Measurements from ENCODE around the gene SUMF1. TPM values are rescaled to one million over a fixed set of nuclear protein-coding genes. Genes with fewer than 3 reads are reported as not detected.
"Not testable (repeated sequence)": the region's sequence is repeated elsewhere in the genome, so short reads cannot be mapped to it uniquely, and the experiment has no call there.

The SUMF1 gene
- total RNA-seq, 1 donor from 2014 or later = 27.1 TPM

DNA sequence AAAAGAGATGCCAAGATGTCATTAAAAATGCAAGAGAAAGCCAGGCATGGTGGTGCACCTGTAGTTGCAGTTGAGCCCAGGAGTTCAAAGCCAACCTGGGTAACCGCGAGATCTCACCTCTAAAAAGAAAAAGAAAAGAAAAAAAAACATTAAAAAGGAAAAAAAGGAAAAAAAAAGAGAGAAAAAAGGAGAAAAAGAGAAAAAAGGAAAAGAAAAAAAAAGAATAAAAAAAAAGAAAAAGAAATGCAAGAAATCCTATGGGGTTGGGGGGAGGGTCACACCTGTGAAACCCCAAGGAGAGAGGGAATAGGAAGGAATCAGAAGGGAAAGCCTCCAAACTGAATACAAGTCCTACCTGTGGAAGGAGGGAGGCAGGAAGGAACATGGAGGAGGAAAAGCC, 5.2 kb upstream of the SUMF1 start:
- DNase-seq (ENCODE audit: low spot score) (no peak), ATAC-seq (no peak)
- intact Hi-C loops (cut with DNase I) = no loop called here

GRCh38 chr3:4471907-4472306, 4.8 kb upstream of the SUMF1 start:
- DNase-seq (ENCODE audit: low spot score) (no peak), ATAC-seq (no peak)
- intact Hi-C loops (cut with DNase I) = no loop called here

DNA sequence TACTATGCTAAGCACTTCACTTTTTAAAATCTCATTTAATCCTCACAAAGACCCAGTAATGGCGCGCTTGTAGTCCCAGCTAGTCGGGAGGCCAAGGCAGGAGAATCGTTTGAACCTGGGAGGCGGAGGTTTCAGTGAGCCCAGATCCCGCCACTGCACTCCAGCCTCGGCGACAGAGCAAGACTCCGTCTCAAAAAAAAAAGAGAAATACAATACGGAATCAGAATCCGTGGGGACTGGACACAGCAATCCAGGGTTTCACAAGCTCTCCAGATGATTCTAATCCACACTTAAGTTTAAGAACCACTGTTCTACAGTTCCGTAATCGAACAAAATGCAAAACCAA, 426 bp upstream of the SUMF1 start:
- intact Hi-C loops (cut with DNase I) = no loop called here
- DNase-seq (ENCODE audit: low spot score) = no peak
- ATAC-seq = no peak

DNA sequence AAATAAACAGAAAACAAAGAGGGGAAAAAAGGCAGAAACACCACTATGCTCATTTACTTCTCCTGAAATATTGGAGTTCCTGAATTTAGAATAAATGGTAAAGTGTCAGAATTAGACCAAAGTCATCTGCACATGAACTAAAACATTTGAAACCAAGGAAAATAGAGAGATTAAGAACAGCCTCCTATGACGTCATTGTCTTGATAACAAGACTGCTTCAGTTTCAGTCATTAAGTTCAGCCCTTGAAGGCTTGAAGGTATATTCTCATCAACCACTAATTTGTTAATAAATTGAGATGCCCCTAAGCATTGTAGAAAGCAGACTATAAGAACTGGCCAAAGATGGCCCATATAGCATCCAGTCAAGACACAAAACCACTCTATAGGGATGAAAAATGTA, 2.5 kb downstream of the SUMF1 start:
- intact Hi-C loops (cut with DNase I) = no loop called here
- no peak for ATAC-seq
- DNase-seq (ENCODE audit: low spot score) = no peak

DNA sequence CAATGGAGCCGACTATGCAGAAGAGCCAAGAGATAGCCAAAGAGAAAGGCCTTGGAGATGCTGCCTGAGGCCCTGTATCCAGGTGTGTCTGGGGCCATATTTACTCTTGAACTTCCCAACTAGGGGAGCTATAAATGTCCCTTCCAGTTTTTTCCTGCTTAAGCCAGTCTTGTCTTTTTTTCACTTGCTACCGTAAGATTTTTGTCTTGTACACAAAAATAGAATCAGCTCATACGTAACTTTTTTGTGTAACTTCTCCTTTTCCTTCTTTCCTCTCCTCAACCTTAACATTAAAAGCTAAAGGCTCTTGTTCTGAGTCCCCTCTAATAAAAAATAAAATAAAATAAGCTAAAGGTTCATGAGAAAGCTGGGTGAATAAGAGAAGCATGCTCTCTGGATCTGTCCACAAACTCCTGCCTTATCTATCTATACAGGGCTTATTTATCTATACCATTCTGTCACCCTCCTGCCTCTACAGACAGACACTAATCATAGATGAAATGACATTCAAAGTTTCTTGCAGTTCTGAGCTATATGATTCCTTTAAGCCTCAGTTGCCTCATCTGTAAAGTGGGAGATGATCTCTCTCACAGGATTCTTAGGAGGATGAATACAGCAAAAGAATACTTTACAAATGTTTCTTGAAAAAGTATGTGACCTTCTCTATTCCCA, 4.6 kb downstream of the SUMF1 start:
- DNase-seq (ENCODE audit: low spot score) (no peak), ATAC-seq (no peak)
- intact Hi-C loops (cut with DNase I) = no loop called here

DNA sequence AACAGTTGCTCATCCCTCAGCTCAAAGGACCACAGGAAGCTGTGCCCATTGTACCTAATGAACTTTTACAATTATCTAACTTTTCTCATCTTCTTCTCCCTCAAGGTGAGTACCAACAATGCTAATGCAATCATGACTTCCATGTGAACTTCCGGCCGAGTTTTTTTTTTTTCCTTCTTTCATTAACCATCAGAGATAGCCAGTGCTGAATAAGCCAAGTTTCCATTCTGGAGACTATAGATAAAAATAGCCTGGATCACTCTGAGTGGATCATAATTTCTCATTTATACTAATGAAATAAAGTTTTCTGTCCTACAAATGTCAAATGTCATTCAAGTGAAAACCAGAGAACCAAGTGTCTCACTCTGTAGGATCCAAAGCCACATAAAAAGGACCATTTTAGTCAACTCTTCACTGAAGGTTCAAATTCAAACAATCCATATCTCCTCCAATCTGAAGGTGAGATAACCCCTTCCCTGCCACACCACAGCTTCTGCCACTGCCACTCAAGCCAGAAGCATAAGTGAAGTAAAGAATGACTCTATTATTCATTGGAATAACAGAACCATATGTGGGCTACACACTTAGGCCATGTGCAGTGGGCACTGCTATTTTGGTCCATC, 5.5 kb downstream of the SUMF1 start:
- intact Hi-C loops (cut with DNase I) = no loop called here
- DNase-seq (ENCODE audit: low spot score) (no peak), ATAC-seq (no peak)

DNA sequence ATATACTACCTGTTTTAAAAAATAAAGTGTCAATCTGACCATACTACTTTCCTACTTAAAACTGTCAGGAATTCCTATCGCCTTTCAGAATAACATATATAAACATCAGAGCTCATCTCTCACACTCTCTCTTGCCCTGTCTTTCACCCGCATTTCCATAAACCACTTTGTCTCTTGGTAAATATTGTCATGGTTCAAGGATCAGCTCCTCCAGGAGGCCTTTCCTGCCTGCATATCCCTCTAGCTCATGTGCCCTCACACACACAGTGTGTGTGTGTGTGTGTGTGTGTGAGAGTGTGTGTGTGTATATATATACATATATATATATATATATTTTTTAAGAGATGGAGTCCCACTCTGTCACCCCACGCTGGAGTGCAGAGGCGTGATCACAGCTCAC, 6.7 kb downstream of the SUMF1 start:
- DNase-seq (ENCODE audit: low spot score) (no peak), ATAC-seq (no peak)
- intact Hi-C loops (cut with DNase I) = no loop called here

DNA sequence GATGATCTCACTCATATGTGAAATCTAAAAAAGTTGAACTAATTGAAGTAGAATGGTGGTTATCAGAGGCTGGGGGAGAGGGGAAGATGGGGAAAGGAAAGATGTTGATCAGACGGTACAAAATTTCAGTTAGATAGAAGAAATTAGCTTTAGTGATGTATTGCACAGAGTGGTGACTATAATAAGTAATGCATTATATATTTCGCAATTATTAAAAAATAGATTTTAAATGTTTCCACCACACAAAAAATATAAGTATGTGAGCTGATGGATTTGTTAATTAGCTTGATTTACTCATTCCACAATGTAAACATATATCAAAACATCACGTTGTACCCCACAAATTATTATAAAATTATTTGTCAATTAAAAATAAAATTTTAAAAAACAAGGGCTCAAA, 8.1 kb downstream of the SUMF1 start:
- intact Hi-C loops (cut with DNase I) = no loop called here
- DNase-seq (ENCODE audit: low spot score) = no peak
- no peak for ATAC-seq

DNA sequence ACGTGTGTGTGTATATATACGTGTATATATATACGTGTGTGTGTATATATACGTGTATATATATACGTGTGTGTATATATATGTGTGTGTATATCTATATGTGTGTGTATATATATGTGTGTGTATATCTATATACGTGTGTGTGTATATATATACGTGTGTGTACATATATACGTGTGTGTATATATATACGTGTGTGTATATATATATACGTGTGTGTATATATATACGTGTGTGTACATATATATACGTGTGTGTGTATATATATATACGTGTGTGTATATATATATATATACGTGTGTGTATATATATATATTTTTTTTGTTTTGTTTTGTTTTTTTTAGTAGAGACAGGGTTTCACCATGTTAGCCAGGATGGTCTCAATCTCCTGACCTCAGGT, 10.3 kb downstream of the SUMF1 start:
- ATAC-seq; intact Hi-C loops (cut with DNase I); DNase-seq (ENCODE audit: low spot score): not testable (repeated sequence)

GRCh38 chr3:4454142-4454541, 12.9 kb downstream of the SUMF1 start:
- intact Hi-C loops (cut with DNase I) = no loop called here
- ATAC-seq (no peak), DNase-seq (ENCODE audit: low spot score) (no peak)

DNA sequence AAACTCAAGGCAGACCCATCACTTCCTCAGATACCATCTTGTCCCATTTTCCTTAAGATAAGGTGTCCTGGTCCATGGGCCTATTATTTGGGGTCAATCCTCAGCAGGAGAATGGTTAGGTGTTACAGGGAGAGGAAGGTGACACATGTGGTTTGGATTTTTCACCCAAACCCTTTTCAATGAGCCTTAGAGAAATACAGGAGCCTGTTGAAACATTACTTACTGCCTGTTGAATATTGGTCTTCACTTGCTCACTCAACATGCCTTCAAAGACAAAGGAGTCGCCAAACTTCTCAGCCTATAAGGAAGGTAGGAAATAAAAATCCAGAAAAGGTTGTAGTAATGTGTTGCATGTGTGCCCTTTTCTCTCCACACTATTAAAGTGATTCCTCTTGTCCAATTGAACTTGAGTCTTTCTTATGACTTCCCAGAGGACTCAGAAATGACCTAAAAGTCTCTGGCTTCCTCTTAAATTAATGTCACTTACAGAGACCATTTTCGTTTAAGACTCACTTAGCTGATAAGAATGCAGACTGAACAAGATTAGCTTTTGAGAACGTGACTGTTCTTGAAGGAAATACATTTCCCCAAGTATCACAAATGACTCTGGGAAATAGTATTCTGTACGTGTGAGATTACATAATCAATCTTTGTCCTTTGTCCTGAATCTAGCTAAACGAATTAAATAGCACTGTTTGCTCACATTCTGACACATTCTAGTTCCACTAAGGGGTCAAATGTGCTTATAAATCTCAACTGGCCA, 17.8 kb downstream of the SUMF1 start:
- DNase-seq (ENCODE audit: low spot score) = no peak
- intact Hi-C loops (cut with DNase I) = no loop called here
- no peak for ATAC-seq

- intact Hi-C loops (cut with DNase I) = no loop called here
- no peak for ATAC-seq
- no peak for DNase-seq (ENCODE audit: low spot score)
Measured at GRCh38 chr3:4448187-4448586, 18.9 kb downstream of the SUMF1 start.

- intact Hi-C loops (cut with DNase I) = no loop called here
Measured at GRCh38 chr3:4447295-4447999, 19.6 kb downstream of the SUMF1 start.

DNA sequence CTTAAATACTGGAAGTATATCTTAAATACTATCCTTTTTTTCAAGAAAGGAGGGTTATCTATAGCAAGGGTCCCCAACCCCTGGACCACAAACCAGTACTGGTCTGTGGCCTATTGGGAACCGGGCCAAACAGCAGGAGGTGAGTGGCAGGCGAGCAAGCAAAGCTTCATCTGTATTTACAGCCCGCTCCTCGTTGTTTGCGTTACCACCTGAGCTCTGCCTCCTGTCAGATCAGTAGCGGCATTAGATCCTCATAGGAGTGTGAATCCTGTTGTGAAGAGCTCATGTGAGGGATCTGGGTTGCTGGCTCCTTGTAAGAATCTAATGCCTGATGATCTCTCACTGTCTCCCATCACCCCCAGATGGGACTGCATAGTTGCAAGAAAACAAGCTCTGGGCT, 26.1 kb downstream of the SUMF1 start:
- no peak for DNase-seq (ENCODE audit: low spot score)
- intact Hi-C loops (cut with DNase I) = no loop called here
- ATAC-seq = no peak

More at GRCh38 chr3:4447295-4447999, 19.6 kb downstream of the SUMF1 start:
- DNase-seq (ENCODE audit: low spot score) (no peak), ATAC-seq (no peak)

GRCh38 chr3:4438296-4438695, 28.8 kb downstream of the SUMF1 start:
- ATAC-seq (no peak), DNase-seq (ENCODE audit: low spot score) (no peak)
- intact Hi-C loops (cut with DNase I) = no loop called here

GRCh38 chr3:4432259-4432658, 34.8 kb downstream of the SUMF1 start:
- intact Hi-C loops (cut with DNase I) = no loop called here
- no peak for DNase-seq (ENCODE audit: low spot score)
- ATAC-seq = no peak

GRCh38 chr3:4429648-4430350, 37.3 kb downstream of the SUMF1 start:
- ATAC-seq (no peak), DNase-seq (ENCODE audit: low spot score) (no peak)
- intact Hi-C loops (cut with DNase I) = no loop called here

DNA sequence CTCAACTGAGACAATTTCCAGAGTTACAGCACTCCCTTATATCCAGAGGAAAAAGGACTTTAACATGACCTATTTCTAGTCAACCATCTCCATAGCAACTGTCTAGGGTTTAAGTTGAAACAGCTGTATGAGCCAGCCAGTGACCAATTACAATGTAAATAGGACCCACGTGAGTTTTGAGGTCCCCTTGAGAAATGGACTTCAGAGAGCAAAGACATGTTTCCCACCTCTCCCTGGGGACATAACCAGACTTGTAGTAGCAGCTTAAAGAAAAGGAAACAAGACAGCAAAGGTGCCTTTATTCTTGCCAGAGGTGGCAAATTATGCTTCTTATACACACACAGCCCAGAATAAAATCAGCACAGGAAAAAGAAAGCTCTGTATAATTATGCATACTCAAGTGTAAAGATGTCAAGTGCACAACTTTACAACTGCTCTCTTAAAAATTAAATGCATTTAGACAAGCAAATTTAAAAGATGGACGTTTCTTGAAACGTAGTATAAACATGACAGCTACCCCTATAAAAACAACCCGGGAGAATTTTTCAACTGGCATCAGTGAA, 40.2 kb downstream of the SUMF1 start:
- intact Hi-C loops (cut with DNase I) = no loop called here
- ATAC-seq (no peak), DNase-seq (ENCODE audit: low spot score) (no peak)

- DNase-seq (ENCODE audit: low spot score) = no peak
- intact Hi-C loops (cut with DNase I) = no loop called here
- no peak for ATAC-seq
Measured at GRCh38 chr3:4426261-4426781, 40.7 kb downstream of the SUMF1 start.

All from sciatic nerve (tissue), 2 donors.